GM18951 (cell line): Measurements from ENCODE around the gene ZBTB3.
"Not testable (repeated sequence)": the region's sequence is repeated elsewhere in the genome, so short reads cannot be mapped to it uniquely, and the experiment has no call there.

ENCODE experiments used
- POLR2A ChIP-seq: IDR thresholded peaks from 4 replicates; pipeline ENCODE4 v1.6.1; 2011; ENCODE audit warnings: mild to moderate bottlenecking; ENCODE audit not compliant: insufficient read length, insufficient read depth; ENCODE audit errors: extremely low read depth
- in situ Hi-C: fragments of 300-500 bp; cut with MboI; formaldehyde crosslinking; loops from one replicate; pipeline ENCODE4 v1.12.0; 2022; ENCODE audit warnings: low sequenced_read_pairs, mixed read lengths, inconsistent platforms; ENCODE audit not compliant: unreplicated experiment

The ZBTB3 gene

DNA sequence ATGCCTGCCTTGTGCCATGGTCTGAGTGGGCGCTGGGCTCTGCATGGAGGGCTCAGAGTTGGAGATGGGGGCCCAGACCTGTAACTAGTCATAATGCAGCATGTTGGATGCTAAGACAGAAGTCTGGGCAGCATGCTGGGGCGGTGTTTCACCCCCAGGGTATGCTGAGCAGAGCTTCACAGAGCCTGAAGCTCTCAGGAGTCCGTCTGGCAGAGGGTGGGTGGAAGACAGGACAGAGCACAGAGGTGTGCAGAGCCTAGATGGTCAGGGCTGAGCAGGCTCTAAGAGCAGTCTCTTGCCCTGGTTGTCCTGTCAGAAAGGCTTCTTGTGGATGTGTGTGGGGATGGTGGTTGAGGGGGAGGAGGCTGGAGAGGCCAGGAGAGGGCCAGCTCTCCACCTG is 24.5 kb upstream of the ZBTB3 start:
- in situ Hi-C loops, result no loop called here
- TF ChIP-seq POLR2A, result no peak

GRCh38 chr11:62777389-62777788 is 23.4 kb upstream of the ZBTB3 start:
- in situ Hi-C loops, result no loop called here
- no peak for TF ChIP-seq POLR2A

- no peak for TF ChIP-seq POLR2A
- in situ Hi-C loops, result no loop called here
Measured at GRCh38 chr11:62775646-62776045, 21.7 kb upstream of the ZBTB3 start.

DNA sequence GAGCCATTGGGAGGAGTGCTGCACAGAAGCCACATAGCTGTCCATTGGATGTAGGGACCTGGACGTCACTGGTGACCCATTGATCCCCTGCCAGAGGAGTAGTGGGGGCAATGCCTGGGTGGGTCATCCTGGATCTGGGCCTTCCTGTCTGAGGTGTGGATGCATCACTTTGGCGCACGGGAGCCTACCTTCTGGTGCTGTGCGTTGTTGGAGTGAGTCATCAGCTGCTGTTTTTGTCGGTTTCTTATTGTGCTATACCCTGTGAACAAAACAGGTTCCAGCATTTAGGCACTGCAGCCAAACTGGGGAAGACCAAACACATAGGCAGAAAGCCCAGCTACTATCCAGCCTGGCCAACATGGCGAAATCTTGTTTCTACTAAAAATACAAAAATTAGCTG is 20.4 kb upstream of the ZBTB3 start:
- no peak for TF ChIP-seq POLR2A
- in situ Hi-C loops, result no loop called here

GRCh38 chr11:62771144-62772021 is 17.4 kb upstream of the ZBTB3 start, which contains the start of gene TAF6L:
TAF6L (plus strand) TSS chr11:62771396; CDS start chr11:62775784, 4,388 bp downstream.
- TF ChIP-seq POLR2A, result peak; percentile 82
- in situ Hi-C loops, result no loop called here

GRCh38 chr11:62770778-62771143 is 16.8 kb upstream of the ZBTB3 start:
- TF ChIP-seq POLR2A, result no peak
- in situ Hi-C loops, result no loop called here

- in situ Hi-C loops, result not testable (repeated sequence)
Measured at GRCh38 chr11:62760867-62761227, 6.9 kb upstream of the ZBTB3 start.

DNA sequence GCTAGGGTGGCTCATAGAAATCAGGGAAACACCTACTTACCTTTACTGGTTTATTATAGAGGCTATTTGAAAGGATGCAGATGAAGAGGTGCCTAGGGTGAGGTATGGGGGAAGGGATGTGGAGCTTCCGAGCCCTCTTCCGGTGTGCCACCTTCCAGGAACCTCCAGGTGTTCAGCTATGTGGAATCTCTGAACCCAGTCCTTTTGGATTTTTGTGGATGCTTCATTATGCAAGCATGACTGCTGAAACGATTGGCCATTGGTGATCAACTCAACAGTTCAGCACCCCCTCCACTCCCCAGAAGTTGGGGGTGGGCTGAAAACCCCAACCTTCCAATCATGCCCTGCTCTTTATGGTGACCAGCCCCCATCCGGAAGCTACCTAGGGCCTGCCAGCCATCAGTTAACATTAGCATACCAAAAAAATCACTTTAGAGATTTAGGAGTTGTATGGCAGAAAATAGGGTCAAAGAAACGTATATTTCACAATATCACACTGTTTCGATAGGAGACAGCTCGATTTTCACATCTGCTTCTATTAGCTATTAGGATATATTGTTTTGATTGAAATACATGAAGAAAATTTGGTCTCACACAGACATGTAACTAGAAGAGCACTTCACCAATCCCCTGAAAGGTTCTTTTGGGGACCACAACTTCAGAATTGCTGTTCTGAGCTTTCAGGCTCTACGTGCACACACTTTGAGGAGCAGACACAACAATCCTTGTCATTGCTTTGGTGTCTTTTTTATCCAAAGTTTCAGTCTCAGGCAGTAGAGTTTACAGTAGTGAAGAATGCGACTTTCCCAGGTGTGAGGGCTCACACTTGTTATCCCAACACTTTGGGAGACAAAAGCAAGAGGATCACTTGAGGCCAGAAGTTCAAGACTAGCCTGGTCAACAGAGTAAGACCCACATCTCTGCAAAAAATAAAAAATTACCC is 4.2 kb upstream of the ZBTB3 start:
- in situ Hi-C loops, result no loop called here
- TF ChIP-seq POLR2A, result no peak

DNA sequence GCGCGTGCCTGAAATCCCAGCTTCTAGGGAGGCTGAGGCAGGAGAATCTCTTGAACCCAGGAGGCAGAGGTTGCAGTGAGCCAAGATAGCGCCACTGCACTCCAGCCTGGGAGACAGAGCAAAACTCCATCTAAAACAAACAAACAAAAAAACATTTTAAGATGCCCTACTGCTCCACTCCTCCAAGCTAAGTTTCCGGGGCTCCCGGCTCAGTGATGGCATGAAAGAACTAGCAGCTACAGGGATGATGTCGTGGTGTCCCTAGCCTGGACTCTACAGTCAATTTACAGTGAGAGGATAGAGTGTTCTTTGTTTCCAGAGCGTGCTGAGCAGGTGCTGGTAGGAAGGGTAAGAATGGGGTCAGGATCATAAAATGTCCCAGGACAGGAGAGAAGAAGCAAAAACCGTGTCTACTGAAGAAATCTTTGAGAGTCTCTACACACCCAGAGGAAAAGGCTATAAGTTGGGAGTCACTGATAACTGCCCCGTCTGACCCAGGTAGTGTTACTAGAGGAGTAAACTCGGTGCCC is 1.2 kb upstream of the ZBTB3 start:
- no peak for TF ChIP-seq POLR2A
- in situ Hi-C loops, result no loop called here

- in situ Hi-C loops, result no loop called here
- TF ChIP-seq POLR2A, result no peak
Measured at GRCh38 chr11:62752994-62753735, 795 bp downstream of the ZBTB3 start.

GRCh38 chr11:62752177-62752785 is 1.7 kb downstream of the ZBTB3 start:
- in situ Hi-C loops, result no loop called here
- TF ChIP-seq POLR2A, result no peak

DNA sequence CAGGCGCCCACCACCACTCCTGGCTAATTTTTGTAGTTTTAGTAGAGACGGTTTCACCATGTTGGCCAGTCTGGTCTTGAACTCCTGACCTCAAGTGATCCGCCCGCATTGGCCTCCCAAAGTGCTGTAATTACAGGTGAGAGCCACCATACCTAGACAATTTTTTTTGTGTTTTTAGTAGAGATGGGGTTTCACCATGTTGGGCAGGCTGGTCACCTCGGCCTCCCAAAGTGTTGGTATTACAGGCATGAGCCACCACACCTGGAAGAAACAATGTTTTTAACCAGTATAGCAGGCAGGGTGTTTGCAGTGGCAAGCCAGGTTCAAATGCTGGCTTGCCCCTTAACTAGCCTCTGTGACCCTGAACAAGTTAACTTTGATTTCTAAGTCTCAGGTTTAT is 4.0 kb downstream of the ZBTB3 start:
- in situ Hi-C loops, result not testable (repeated sequence)

DNA sequence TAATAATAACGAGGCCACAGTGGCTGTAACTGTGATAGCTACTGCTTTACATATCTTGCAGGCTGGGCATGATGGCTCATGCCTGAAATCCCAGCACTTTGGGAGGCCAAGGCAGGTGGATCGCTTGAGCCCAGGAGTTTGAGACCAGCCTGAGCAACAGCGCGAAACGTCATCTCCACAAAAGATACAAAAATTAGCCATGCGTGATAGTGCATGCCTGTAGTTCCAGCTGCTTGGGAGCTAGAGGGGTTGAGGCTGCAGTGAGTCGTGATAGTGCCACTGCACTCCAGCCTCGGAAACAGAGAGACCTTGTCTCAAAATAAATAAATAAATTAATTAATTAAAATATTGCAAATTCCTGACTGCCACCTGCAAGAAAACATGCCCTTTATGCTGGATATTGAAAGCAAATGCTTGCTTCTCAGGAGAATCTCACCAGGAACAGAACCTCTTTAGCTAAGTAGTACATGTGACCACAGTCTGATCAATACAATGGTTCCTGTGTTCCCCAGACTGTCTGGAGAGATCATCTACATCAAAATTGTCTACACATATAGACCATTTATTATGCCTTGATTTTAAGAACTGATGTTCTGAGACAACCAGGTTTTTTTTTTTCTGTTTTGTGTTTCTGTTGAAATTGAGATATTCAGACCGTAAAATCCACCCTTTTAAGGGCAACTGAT is 6.3 kb downstream of the ZBTB3 start:
- in situ Hi-C loops, result no loop called here
- TF ChIP-seq POLR2A, result no peak
